Osteoblast (primary cell): ENCODE data around the gene BMI1. TPM values are rescaled to one million over a fixed set of nuclear protein-coding genes. Genes with fewer than 3 reads are reported as not detected.

Experiments
- DNase-seq: peaks from one replicate; pipeline ENCODE4 v3.0.0; 2011; ENCODE audit warnings: low spot score, mixed read lengths; ENCODE audit not compliant: insufficient read length; ENCODE audit errors: missing footprints
- H2AFZ ChIP-seq: 2 replicates; pipeline ENCODE4 v1.6.0; 2011; ENCODE audit warnings: mild to moderate bottlenecking, low read length
- H3K27ac ChIP-seq: 2 replicates; pipeline ENCODE4 v1.5.1; 2011; ENCODE audit warnings: mild to moderate bottlenecking, low read depth, low read length, moderate library complexity
- H3K27me3 ChIP-seq: 2 replicates; pipeline ENCODE4 v1.6.0; 2012; ENCODE audit warnings: mild to moderate bottlenecking, control low read depth, inconsistent platforms, low read length, moderate library complexity; ENCODE audit not compliant: insufficient read depth
- H3K36me3 ChIP-seq: 2 replicates; pipeline ENCODE4 v1.5.1; 2011; ENCODE audit warnings: mild to moderate bottlenecking, low read length, control low read depth, moderate library complexity; ENCODE audit not compliant: insufficient read depth
- H3K4me1 ChIP-seq: 2 replicates; pipeline ENCODE4 v1.5.1; 2011; ENCODE audit warnings: mild to moderate bottlenecking, low read length, control low read depth, moderate library complexity; ENCODE audit not compliant: insufficient read depth
- H3K4me2 ChIP-seq: 2 replicates; pipeline ENCODE4 v1.6.0; 2011; ENCODE audit warnings: mild to moderate bottlenecking, low read length; ENCODE audit not compliant: insufficient read depth
- H3K4me3 ChIP-seq: fragments of 200-600 bp; sonication (generic); 3 replicates; pipeline ENCODE4 v1.5.1; 2012; ENCODE audit warnings: mild to moderate bottlenecking, low read length, inconsistent platforms; ENCODE audit not compliant: insufficient read depth
- H3K79me2 ChIP-seq: 2 replicates; pipeline ENCODE4 v1.6.0; 2012; ENCODE audit warnings: mild to moderate bottlenecking, low read length, control low read depth, inconsistent platforms; ENCODE audit not compliant: insufficient read depth
- H3K9me3 ChIP-seq: 2 replicates; pipeline ENCODE4 v1.5.1; 2011; ENCODE audit warnings: low read depth, low read length, control low read depth
- H4K20me1 ChIP-seq: 2 replicates; pipeline ENCODE4 v1.6.0; 2012; ENCODE audit warnings: mild to moderate bottlenecking, low read length, control low read depth; ENCODE audit not compliant: insufficient read depth
- total RNA-seq: library from RNA; depleted of rRNA; stranded (reverse); fragments of >200 nt; gene quantifications from 2 replicates; pipeline ENCODE4 v1.2.3, GENCODE V29; 2012
- TF ChIP-seq, protein P1 (sequence below): IDR thresholded peaks from 2 replicates; pipeline ENCODE4 v1.5.1; 2011; ENCODE audit warnings: mild to moderate bottlenecking, low read depth, low read length, moderate library complexity; ENCODE audit errors: extremely low read depth

Gene BMI1
- total RNA-seq, 1 donor = 73.1 TPM

DNA sequence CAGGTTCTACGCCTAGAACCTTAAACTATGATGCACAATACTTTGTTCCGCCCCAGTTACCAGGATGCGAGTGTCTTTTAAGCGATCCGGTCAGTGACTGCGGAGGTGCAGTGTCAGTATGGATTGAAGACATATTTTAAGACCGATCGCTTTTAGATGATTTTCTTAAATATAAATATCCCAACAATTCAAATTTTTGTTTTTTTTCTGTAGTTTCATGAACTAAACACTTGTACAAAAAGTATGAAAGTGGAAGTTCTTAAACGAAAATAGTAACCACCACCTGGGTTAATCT is 3.9 kb upstream of the BMI1 start:
- peaks cover 25% of the 10 kb centered on the region for H3K79me2 ChIP-seq
- no peaks in the 10 kb centered on the region for H3K36me3 ChIP-seq
- H3K4me3 ChIP-seq = peak overlapping the region; percentile 86
- H4K20me1 ChIP-seq = no peaks in the 10 kb centered on the region
- peaks cover 1% of the 10 kb centered on the region for H3K27me3 ChIP-seq
- peak overlapping the region; percentile 100 for H3K4me2 ChIP-seq
- H3K4me1 ChIP-seq = peaks cover 14% of the 10 kb centered on the region
- no peaks in the 10 kb centered on the region for H3K9me3 ChIP-seq
- TF ChIP-seq, protein P1, sequence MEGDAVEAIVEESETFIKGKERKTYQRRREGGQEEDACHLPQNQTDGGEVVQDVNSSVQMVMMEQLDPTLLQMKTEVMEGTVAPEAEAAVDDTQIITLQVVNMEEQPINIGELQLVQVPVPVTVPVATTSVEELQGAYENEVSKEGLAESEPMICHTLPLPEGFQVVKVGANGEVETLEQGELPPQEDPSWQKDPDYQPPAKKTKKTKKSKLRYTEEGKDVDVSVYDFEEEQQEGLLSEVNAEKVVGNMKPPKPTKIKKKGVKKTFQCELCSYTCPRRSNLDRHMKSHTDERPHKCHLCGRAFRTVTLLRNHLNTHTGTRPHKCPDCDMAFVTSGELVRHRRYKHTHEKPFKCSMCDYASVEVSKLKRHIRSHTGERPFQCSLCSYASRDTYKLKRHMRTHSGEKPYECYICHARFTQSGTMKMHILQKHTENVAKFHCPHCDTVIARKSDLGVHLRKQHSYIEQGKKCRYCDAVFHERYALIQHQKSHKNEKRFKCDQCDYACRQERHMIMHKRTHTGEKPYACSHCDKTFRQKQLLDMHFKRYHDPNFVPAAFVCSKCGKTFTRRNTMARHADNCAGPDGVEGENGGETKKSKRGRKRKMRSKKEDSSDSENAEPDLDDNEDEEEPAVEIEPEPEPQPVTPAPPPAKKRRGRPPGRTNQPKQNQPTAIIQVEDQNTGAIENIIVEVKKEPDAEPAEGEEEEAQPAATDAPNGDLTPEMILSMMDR = no peak
- no peak for DNase-seq
- H2AFZ ChIP-seq = peak overlapping the region; percentile 90
- H3K27ac ChIP-seq = peak overlapping the region; percentile 87

DNA sequence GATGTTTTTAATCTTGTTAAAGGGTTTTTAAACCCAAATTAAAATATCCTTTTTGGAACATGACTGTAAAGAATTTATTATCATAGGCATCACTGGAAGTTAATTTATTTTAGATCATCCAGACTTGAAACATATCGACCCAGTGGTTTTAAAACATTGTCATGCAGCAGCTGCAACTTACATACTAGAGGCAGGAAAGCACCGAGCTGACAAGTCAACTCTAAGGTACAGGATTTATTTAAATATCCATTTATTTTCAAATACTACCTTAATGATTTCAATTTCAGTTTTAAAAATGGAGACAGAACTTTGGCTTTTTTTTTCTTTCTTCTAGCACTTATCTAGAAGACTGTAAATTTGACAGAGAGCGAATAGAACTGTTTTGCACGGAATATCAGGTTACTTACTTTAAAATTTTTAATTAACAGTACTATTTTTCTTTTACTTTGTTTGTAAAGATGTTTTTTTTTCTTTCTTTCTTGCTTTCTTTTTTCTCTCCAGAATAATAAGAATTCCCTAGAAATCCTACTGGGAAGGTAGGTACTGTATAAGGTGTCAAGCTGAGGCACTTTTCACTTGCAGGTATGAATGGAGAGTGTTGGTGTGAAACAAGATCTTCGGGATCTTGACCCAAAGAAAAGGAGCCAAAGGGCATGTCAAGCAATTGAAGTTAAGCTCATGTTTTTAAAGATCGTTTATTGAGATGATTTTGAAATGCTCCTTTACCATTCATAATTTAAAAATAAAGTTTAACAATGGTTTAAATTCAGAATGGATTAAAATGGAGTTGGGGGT is 2.9 kb upstream of the BMI1 start:
- TF ChIP-seq, protein P1 = no peak
- no peak overlapping the region for H2AFZ ChIP-seq
- no peak overlapping the region for H3K4me3 ChIP-seq

GRCh38 chr10:22318772-22319171 is 2.1 kb upstream of the BMI1 start:
- H3K9me3 ChIP-seq = no peaks in the 10 kb centered on the region
- H4K20me1 ChIP-seq = peaks cover 17% of the 10 kb centered on the region
- H3K4me3 ChIP-seq = no peak overlapping the region
- H2AFZ ChIP-seq = no peak overlapping the region
- H3K4me2 ChIP-seq = no peak overlapping the region
- no peak overlapping the region for H3K27ac ChIP-seq
- peaks cover 42% of the 10 kb centered on the region for H3K79me2 ChIP-seq
- H3K4me1 ChIP-seq = peaks cover 22% of the 10 kb centered on the region
- TF ChIP-seq, protein P1 = no peak
- peaks cover 19% of the 10 kb centered on the region for H3K27me3 ChIP-seq
- DNase-seq = no peak
- H3K36me3 ChIP-seq = no peaks in the 10 kb centered on the region

More for the DNA sequence above, 2.9 kb upstream of the BMI1 start:
- DNase-seq = no peak
- peaks cover 9% of the 10 kb centered on the region for H4K20me1 ChIP-seq
- peaks cover 22% of the 10 kb centered on the region for H3K4me1 ChIP-seq
- no peaks in the 10 kb centered on the region for H3K9me3 ChIP-seq
- H3K36me3 ChIP-seq = no peaks in the 10 kb centered on the region
- H3K79me2 ChIP-seq = peaks cover 34% of the 10 kb centered on the region
- peaks cover 11% of the 10 kb centered on the region for H3K27me3 ChIP-seq
- H3K4me2 ChIP-seq = peak overlapping the region; percentile 100
- H3K27ac ChIP-seq = no peak overlapping the region

DNA sequence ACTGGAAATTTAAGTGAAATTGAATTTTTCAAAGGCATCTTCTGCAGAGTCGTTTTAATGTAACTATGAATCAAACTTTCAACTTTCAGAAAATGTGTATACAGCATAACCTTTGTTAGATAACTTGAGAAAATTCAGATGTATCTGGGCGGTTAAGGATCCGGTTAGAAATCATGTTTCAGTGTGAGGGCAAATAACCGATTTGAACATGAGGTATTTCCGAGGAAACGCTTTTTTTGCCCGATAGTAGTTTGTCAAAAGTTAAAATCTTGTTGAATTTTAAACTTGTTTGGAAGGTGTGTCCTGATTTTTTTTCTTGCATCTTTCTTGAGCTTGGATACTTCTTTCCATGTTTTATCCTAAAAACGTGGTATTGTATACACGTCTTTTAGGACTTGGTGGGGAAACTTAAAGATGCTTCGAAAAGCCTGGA is 1.3 kb upstream of the BMI1 start:
- Histone ChIP-seq H3K4me3 (peak overlapping the region; percentile 84), H3K79me2 (peaks cover 50% of the 10 kb centered on the region), H2AFZ (peak overlapping the region; percentile 19), H3K4me1 (peaks cover 26% of the 10 kb centered on the region), H4K20me1 (peaks cover 25% of the 10 kb centered on the region), H3K27me3 (peaks cover 26% of the 10 kb centered on the region), H3K36me3 (no peaks in the 10 kb centered on the region), H3K27ac (no peak overlapping the region), H3K9me3 (no peaks in the 10 kb centered on the region), H3K4me2 (peak overlapping the region; percentile 70)
- TF ChIP-seq, protein P1 = no peak
- DNase-seq = no peak
